SKM-1 treated with dmso at 0.1 percent for 144 hours (cell line): ENCODE results near the gene SARS1.
"Not testable (repeated sequence)": the region's sequence is repeated elsewhere in the genome, so short reads cannot be mapped to it uniquely, and the experiment has no call there.

Source experiments
- DNase-seq: peaks from one replicate; lab custom pipeline; 2025; ENCODE audit not compliant: unreplicated experiment; lab: John Stamatoyannopoulos, UW

Gene SARS1

DNA sequence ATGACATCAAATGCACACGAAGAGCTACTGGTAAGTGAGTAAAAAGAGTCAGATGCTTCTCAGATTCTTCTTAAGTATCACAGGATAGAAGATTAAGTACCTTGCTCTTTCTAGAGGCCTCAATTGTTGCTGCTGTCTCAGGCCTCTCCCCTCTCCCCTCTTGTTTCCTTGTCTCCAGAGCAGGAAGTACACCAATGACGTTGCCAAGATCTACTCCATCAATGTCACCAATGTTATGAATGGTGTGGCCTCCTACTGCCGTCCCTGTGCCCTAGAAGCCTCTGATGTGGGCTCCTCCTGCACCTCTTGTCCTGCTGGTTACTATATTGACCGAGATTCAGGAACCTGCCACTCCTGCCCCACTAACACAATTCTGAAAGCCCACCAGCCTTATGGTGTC lies 21.3 kb upstream of the SARS1 start:
- DNase-seq: no peak

DNA sequence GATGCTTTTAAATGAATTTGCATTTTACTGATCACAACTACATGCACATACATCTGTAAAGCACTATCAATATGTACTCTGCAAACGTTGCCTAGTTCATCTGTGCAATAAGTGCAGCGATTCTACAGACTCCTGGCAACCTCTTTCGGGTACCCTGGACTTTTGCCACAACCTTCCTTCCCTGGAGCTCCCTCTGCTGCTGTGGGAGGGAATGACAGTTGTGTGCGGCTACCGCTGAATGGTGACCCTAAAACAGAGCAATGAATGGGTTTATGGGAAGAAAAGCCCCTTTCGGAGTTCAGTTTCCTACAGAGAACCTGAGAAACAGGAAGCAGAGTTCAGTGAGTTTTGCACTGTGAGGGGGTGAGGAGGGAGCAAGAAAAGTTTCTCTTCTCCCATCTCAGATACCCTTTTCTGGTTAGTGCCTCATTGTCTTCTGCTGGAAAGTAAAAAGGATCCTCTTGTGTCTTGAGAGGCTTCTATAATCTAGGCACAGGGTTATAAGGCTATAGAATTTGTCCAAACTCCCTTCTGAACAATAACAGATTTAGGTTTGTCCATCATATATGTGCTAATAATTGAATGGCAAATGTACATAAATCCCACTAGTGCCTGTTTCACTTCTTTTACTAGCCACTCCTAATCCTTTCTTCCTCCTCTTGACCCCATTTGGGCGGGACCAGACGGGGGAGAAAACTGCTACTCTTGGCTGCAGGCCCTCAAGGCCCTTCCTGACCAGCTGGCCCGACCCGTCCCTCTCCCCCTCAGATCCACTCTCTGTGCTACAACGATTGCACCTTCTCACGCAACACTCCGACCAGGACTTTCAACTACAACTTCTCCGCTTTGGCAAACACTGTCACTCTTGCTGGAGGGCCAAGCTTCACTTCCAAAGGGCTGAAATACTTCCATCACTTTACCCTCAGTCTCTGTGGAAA lies 19.8 kb upstream of the SARS1 start:
- DNase-seq: peak; percentile 48

GRCh38 chr1:109197158-109198042 lies 16.3 kb upstream of the SARS1 start:
- DNase-seq: no peak

- no peak for DNase-seq
Observed at GRCh38 chr1:109198043-109198695, 15.5 kb upstream of the SARS1 start.

GRCh38 chr1:109198745-109199144 lies 15.0 kb upstream of the SARS1 start:
- DNase-seq: no peak

DNA sequence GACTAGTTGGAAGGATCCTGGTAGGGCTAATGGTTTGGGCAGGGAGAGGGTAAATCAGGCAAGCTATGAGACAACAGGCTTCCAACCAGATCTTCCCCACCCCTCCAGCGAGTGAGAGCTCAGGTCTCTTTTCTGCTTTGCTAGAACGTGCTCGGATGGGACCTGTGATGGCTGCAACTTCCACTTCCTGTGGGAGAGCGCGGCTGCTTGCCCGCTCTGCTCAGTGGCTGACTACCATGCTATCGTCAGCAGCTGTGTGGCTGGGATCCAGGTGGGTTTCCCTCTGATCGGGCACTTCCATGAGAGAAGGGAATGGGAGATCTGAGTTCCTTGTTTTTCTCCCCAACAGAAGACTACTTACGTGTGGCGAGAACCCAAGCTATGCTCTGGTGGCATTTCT lies 14.0 kb upstream of the SARS1 start:
- no peak for DNase-seq

- DNase-seq: peak; percentile 21
Observed at GRCh38 chr1:109201123-109201703, 12.5 kb upstream of the SARS1 start.

GRCh38 chr1:109204484-109204883 lies 9.2 kb upstream of the SARS1 start:
- DNase-seq: no peak

GRCh38 chr1:109206339-109206738 lies 7.4 kb upstream of the SARS1 start:
- no peak for DNase-seq

DNA sequence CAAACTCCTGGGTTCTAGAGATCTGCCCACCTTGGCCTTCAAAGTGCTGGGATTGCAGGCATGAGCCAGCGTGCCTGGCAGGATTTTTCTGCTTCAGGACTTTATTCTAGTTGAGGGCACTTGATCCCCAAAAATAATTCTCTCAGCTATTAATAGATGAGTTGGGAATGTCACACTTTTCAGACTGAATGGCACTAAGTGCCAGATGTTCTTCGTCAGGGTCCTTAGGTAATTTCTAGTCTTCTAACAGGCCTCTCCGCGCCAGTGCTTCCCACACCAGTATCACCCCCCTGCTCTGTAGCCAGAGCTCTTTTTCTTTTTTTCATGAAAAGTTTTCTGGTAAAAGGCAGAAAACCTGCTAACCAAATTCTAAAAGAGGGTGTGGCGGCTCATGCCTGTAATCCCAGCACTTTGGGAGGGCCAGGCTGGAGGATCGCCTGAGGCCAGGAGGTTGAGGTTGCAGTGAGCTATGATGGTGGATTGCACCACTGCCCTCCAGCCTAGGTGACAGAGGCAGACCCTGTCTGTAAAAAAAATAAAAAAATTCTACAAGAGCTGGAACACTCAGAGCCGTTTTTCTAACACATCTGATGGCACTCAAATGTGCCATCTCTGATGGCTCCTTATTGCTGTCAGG lies 6.1 kb upstream of the SARS1 start:
- DNase-seq: no peak

DNA sequence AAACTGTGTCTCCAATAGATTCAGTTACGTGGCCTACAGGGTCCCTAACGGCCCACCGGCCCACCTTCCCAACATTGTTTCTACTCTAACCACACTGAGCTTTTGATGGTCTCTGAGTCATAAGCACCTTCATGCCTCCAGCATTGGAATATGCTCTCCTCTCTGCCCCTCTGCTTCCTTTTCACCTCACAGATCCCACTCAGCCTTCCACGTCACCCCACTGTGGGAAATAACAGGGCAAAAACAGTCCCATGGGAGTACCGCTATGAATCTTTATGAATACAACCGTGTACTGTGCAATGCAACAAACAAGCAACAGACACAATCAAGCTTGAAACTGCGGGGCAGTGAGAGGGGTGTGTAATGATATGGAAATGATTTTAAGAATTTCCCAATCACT lies 5.3 kb upstream of the SARS1 start:
- no peak for DNase-seq

- no peak for DNase-seq
Observed at GRCh38 chr1:109208836-109209463, 4.8 kb upstream of the SARS1 start.

- DNase-seq: no peak
Observed at GRCh38 chr1:109210058-109210457, 3.7 kb upstream of the SARS1 start.

DNA sequence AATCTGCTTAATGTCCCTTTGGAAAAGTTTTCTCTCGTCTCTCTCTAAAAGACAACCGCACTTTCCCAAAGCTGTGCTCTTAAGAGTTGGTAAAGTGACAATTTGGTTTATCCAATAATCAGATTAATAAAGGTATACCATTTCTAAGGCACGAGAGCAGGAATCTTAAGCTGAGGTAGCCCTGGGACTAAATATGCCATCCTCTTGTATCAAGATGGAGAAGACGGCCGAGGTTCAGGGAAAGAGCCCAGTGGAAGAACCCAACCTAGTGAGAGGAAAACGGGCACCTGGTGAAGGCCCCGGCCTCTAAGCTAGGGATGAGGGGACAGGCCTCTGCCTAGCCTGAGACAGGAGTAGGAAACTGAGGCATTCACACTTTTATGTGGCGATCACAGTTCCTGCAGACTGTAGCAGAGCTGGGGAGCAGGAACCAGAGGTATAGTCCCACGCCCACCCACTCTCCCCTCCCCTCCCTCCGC lies 334 bp upstream of the SARS1 start:
- DNase-seq: no peak

GRCh38 chr1:109214695-109215623 lies 1.2 kb downstream of the SARS1 start:
- no peak for DNase-seq

GRCh38 chr1:109216662-109217061 lies 2.9 kb downstream of the SARS1 start:
- no peak for DNase-seq

DNA sequence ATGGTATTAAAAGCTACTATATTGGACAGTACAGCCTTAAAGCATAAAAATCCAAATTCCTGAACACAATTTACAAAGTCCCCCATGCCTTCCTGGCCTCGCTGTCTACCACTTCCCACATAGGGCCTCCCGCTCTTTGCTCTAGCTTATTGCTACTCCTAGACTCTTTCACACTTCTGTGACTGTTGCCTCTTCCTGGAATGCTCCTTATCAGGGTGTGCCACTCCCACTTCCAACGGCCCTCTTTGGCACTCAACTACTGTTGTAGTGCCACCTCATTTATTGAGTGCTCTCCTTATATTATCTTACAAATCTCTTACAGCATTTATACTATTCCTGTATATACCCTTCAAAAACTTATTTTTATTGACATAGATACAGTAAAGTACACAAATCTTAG lies 4.8 kb downstream of the SARS1 start:
- no peak for DNase-seq

- DNase-seq: not testable (repeated sequence)
Observed at GRCh38 chr1:109221201-109221600, 7.5 kb downstream of the SARS1 start.

GRCh38 chr1:109225308-109225707 lies 11.6 kb downstream of the SARS1 start:
- DNase-seq: no peak
